Bronchial epithelial cell (primary cell): ENCODE measurements around the gene PPIL4. TPM values are rescaled to one million over a fixed set of nuclear protein-coding genes. Genes with fewer than 3 reads are reported as not detected.

ENCODE experiments used
- DNase-seq: peaks from one replicate; pipeline ENCODE4 v3.0.0-alpha.2; 2010; ENCODE audit warnings: low read depth
- FAIRE-seq: peaks from 2 replicates; lab custom pipeline; 2011; peaks lifted over from hg19 to GRCh38; lab: Jason Lieb, UNC
- H3K27me3 ChIP-seq: 2 replicates; pipeline ENCODE4 v1.5.1; 2011; ENCODE audit warnings: low read length; ENCODE audit not compliant: control insufficient read depth, insufficient read depth
- H3K36me3 ChIP-seq: 2 replicates; pipeline ENCODE4 v1.5.1; 2011; ENCODE audit warnings: low read length; ENCODE audit not compliant: control insufficient read depth, insufficient read depth
- H3K4me3 ChIP-seq: 2 replicates; pipeline ENCODE4 v1.5.1; 2011; ENCODE audit warnings: mild to moderate bottlenecking, low read depth, low read length, control low read depth
- CTCF ChIP-seq: IDR thresholded peaks from 2 replicates; pipeline ENCODE4 v1.5.1; 2011; ENCODE audit warnings: mild to moderate bottlenecking, moderate library complexity, low read length, control low read depth, inconsistent platforms; ENCODE audit not compliant: insufficient read depth, severe bottlenecking
- total RNA-seq: library from RNA; depleted of rRNA; stranded (reverse); fragments of >200 nt; gene quantifications from 2 replicates; pipeline ENCODE4 v1.2.1, GENCODE V29; 2014

PPIL4 gene
- total RNA-seq, 1 donor from 2014 or later = 19.7 TPM

- no peak for FAIRE-seq
- H3K36me3 ChIP-seq = peaks cover 1% of the 10 kb centered on the region
Observed at GRCh38 chr6:149513915-149514314, 31.9 kb downstream of the PPIL4 start.

GRCh38 chr6:149510793-149511512 lies 34.9 kb downstream of the PPIL4 start:
- H3K4me3 ChIP-seq = no peak overlapping the region
- peaks cover 1% of the 10 kb centered on the region for H3K36me3 ChIP-seq
- no peak for DNase-seq
- no peaks in the 10 kb centered on the region for H3K27me3 ChIP-seq
- no peak for TF ChIP-seq CTCF
- no peak for FAIRE-seq

More at GRCh38 chr6:149513915-149514314, 31.9 kb downstream of the PPIL4 start:
- Histone ChIP-seq H3K4me3 (no peak overlapping the region), H3K27me3 (no peaks in the 10 kb centered on the region)
- no peak for TF ChIP-seq CTCF
- DNase-seq = no peak

GRCh38 chr6:149508485-149508884 lies 37.4 kb downstream of the PPIL4 start:
- no peak for FAIRE-seq
- no peaks in the 10 kb centered on the region for H3K27me3 ChIP-seq
- no peak for DNase-seq
- TF ChIP-seq CTCF = no peak
- peaks cover 1% of the 10 kb centered on the region for H3K36me3 ChIP-seq
- H3K4me3 ChIP-seq = no peak overlapping the region

GRCh38 chr6:149503872-149504271 lies 42.0 kb downstream of the PPIL4 start:
- TF ChIP-seq CTCF = no peak

GRCh38 chr6:149503276-149503675 lies 42.6 kb downstream of the PPIL4 start:
- no peaks in the 10 kb centered on the region for H3K36me3 ChIP-seq
- no peak for TF ChIP-seq CTCF
- no peak for FAIRE-seq
- no peaks in the 10 kb centered on the region for H3K27me3 ChIP-seq
- no peak overlapping the region for H3K4me3 ChIP-seq
- no peak for DNase-seq

More at GRCh38 chr6:149503872-149504271, 42.0 kb downstream of the PPIL4 start:
- Histone ChIP-seq H3K4me3 (no peak overlapping the region), H3K36me3 (no peaks in the 10 kb centered on the region), H3K27me3 (no peaks in the 10 kb centered on the region)
- DNase-seq = no peak
- FAIRE-seq = no peak
